GM18505 (cell line): ENCODE data around the gene CLBA1.
"Not testable (repeated sequence)": the region's sequence is repeated elsewhere in the genome, so short reads cannot be mapped to it uniquely, and the experiment has no call there.

Source experiments
- ATAC-seq: cut with Tn5 transposase; IDR thresholded peaks from one replicate; pipeline ENCODE4 v1.9.1; 2021; ENCODE audit not compliant: unreplicated experiment
- POLR2A ChIP-seq: IDR thresholded peaks from 4 replicates; pipeline ENCODE4 v1.6.1; 2011; ENCODE audit warnings: borderline replicate concordance; ENCODE audit not compliant: insufficient read depth, insufficient read length; ENCODE audit errors: extremely low read depth

CLBA1 gene

DNA sequence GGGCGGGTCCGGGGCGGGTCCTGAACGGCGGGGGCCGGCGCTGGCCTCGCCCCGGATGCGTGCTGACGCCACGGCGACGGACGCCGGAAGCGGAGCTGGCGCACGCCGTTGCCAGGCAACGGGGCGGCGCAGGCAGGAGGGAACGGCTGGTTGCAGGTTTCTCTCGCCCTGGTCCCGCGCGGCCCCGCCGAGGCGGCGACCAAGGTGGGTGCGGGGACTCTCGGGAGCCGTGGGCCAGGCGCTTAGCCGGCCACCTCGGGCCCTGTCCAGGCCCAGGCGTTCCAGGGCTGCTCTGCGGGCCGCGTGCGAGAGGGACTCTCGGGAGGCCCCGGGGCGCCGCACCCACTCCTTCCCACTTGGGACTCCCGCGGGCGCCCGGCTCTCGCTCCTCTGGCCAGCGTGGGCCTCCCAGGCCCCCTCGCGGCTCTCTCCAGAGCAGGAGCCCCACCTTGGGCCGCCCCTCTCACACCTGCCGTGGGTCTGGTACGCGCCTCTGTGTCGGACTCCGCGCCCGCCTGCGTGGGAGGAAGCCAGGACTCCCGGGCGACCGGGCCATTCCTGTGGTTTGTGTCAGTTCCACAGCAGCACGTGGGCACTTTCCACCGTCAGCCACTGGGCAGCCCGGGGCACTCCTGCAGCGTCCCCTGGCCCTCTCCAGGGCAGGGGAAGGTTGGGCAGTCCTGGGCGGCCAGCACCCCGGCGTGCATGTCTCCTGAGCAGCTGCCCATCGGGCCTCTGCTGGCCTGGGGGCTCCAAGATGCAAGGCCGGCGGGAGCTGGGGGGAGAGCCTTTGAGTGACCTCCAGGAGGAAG lies at the start of gene CLBA1:
TSS of gene CLBA1 (plus strand) at position 114 of the 812 bp plus-strand sequence. CDS start at position 758, 644 bp downstream.
- ATAC-seq, result peak; percentile 93
- no peak for TF ChIP-seq POLR2A

- ATAC-seq, result no peak
- no peak for TF ChIP-seq POLR2A
These were observed 49.6 kb upstream of the CLBA1 start for GRCh38 chr14:104935955-104936354.

DNA sequence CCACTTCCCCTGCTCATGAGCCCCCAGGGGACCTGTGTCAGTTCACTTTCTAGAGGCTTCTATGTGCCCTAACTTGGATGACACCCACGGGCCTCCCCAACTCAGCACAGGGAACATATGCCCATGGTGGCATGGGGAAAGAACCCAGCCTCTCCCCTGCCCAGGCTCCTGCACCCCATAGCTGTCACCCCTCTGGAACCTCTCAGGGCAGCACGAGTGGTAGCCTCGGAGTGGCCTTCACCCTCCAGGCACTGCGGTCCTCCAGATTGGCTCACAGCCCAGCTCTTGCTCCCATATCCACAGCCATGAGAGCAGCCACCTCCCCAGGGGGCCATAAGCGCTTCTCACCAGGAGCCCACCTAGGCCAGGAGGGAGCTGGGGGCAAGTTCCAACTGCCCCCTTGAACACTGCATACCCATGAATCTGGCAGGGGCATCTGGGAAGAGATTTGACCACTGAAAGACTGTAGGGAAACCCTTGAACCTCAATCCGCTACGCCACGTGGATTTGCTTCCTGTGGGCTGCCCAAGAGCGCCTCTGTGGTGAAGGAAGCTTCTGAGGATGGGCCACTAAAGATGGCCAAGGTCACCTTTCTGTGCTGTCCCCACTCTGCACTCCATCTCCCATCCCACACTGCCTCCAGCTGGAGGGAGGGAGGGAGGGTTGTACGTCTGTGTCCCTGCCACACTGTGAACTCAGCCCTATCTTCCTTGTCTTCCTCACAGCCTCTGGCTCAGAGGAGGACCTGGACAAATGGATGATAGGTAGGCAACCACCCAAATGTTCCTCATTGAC lies 49.0 kb upstream of the CLBA1 start:
- ATAC-seq, result no peak
- no peak for TF ChIP-seq POLR2A

GRCh38 chr14:104937161-104937560 lies 48.4 kb upstream of the CLBA1 start:
- no peak for TF ChIP-seq POLR2A
- ATAC-seq, result no peak

GRCh38 chr14:104937694-104938365 lies 47.8 kb upstream of the CLBA1 start:
- no peak for ATAC-seq
- no peak for TF ChIP-seq POLR2A

- TF ChIP-seq POLR2A, result no peak
These were observed 47.2 kb upstream of the CLBA1 start for GRCh38 chr14:104938436-104938835.

DNA sequence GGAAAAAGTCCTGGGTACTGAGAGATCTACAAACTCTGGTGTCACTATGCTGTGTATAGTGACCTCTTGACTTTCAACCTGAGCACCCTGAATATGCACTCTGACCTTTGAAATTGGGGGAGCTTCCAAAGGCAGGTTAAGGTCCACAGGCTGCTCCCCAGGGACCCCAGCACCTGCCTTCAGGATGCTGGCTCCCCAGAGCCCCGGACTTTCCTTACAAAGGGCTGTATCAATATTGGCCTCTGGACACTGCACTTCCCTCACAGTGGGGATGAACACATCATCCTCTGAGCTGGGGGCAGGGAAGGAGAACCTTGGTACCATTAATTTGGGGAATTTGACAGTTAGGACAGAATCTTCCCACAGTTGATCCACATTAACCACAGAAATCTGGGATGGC lies 46.6 kb upstream of the CLBA1 start:
- no peak for TF ChIP-seq POLR2A
- no peak for ATAC-seq

More at GRCh38 chr14:104938436-104938835, 47.2 kb upstream of the CLBA1 start:
- ATAC-seq, result no peak

DNA sequence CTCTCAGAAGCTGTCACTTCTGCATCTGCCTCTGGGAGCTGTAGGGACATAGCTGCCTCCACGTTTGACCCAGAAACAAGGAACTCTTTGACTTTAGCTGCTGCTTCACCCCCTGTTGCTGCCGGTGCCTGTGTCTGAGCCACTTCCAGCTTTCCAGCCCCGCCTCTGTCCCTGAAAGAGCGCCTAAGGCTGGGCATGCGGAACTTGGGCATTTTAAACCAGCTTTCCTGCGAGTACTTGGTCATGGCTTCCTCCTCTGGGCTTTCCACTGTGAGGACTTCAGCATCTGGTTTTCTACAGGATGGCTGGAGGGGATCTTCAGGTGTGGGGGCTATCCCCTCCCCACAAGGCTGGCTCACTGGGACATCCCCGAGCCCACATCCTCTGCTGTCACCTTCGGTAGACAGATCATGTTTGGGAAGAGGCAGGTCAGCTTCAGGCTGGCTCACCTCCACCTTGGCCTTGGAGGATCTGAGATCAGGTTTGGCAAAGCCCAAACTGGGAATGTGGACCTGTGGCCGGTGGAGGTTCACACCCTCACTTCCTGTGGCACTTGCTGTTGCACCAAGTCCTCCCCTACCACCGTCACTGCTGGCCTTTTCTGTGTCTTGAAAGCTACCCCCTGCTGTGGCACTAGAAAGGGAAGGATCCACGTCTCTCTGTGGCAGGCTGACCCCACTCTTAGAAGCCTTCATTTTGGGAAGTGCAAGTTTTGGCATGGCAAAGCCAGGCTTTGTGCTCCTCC lies 45.8 kb upstream of the CLBA1 start:
- TF ChIP-seq POLR2A, result no peak
- ATAC-seq, result no peak

GRCh38 chr14:104940526-104941150 lies 45.0 kb upstream of the CLBA1 start:
- no peak for ATAC-seq
- no peak for TF ChIP-seq POLR2A

DNA sequence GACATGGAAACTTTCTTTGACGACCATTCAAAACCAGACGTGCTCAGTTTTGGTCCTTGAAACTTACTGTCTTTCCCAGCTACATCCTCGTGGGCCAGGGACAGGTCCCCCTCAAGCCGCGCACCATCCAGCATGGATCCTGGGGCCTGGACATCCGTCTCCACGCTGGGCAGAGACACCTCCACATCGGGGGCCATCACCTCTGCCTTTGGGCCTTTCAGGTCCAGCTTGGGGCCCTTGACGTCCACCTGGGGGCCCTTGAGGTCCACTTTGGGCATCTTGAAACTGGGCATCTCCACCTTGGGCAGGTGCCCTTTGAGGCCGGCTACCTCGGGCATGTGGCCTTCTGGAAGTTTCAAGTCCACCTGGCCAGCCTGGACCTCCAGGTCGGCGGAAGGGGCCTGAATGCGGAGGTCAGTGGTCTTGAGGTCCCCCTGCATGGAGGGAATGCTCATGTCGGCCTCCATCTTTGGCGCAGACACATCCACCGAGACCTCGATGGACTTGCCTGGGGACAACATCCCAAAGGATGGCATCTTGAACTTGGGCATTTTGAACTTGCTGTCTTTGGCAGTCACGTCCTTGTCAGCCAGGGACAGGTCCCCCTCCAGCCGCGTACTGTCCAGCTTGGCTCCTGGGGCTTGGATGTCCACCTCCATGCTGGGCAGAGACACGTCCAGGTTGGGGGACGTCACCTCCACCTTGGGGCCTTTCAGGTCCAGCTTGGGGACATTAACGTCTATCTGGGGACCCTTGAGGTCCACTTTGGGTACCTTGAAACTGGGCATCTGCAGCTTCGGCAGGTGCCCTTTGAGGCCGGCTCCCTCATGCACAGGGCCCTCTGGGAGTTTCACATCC lies 43.9 kb upstream of the CLBA1 start:
- no peak for TF ChIP-seq POLR2A

DNA sequence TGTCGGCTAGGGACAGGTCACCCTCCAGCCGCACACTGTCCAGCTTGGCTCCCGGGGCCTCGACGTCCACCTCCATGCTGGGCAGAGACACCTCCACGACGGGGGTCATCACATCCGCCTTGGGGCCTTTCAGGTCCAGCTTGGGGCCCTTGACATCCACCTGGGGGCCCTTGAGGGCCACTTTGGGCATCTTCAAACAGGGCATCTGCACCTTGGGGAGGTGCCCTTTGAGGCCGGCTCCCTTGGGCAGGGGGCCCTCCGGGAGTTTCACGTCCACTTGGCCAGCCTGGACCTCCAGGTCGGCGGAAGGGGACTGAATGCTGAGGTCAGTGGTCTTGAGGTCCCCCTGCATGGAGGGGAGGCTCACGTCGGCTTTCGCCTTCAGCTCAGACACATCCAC lies 43.0 kb upstream of the CLBA1 start:
- no peak for TF ChIP-seq POLR2A
- ATAC-seq, result no peak

More for the DNA sequence above, 43.9 kb upstream of the CLBA1 start:
- ATAC-seq, result no peak

DNA sequence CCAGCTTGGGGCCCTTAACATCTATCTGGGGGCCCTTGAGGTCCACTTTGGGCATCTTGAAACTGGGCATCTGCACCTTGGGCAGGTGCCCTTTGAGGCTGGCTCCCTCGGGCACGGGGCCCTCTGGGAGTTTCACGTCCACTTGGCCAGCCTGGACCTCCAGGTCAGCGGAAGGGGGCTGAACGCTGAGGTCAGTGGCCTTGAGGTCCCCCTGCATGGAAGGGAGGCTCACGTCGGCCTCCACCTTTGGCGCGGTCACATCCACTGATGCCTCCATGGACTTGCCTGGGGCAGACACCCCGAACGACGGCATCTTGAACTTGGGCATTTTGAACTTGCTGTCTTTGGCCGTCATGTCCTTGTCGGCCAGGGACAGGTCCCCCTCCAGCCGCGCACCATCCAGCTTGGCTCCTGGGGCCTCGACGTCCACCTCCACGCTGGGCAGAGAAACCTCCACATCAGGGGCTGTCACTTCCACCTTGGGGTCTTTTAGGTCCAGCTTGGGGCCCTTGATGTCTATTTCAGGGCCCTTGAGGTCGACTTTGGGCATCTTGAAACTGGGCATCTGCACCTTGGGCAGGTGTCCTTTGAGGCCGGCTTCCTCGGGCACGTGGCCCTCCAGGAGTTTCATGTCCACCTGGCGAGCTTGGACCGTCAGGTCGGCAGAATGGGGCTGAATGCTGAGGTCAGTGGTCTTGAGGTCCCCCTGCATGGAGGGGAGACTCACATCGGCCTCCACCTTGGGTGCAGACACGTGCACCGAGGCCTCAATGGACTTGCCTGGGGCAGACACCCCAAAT lies 42.2 kb upstream of the CLBA1 start:
- not testable (repeated sequence) for ATAC-seq

DNA sequence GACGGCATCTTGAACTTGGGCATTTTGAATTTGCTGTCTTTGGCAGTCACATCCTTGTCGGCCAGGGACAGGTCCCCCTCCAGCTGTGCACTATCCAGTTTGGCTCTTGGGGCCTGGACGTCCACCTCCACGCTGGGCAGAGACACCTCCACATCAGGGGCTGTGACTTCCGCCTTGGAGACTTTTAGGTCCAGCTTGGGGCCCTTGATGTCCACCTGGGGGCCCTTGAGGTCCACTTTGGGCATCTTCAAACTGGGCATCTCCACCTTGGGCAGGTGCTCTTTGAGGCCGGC lies 41.6 kb upstream of the CLBA1 start:
- ATAC-seq, result not testable (repeated sequence)

DNA sequence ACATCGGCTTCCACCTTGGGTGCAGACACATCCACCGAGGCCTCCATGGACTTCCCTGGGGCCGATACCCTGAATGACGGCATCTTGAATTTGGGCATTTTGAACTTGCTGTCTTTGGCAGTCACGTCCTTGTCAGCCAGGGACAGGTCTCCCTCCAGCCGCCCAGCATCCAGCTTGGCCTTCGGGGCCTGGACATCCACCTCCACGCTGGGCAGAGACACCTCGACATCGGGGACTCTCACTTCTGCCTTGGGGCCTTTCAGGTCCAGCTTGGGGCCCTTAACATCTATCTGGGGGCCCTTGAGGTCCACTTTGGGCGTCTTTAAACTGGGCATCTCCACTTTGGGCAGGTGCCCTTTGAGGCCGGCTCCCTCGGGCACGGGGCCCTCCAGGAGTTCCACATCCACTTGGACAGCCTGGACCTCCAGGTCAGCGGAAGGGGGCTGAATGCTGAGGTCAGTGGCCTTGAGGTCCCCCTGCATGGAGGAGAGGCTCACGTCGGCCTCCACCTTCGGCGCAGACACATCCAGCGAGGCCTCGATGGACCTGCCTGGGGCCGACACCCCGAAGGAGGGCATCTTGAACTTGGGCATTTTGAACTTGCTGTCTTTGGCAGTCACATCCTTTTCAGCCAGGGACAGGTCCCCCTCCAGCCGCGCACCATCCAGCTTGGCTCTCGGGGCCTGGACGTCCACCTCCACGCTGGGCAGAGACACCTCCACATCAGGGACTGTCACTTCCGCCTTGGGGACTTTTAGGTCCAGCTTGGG lies 41.0 kb upstream of the CLBA1 start:
- not testable (repeated sequence) for ATAC-seq

GRCh38 chr14:104945266-104945665 lies 40.3 kb upstream of the CLBA1 start:
- ATAC-seq, result not testable (repeated sequence)

GRCh38 chr14:104945986-104946965 lies 39.3 kb upstream of the CLBA1 start:
- not testable (repeated sequence) for ATAC-seq
